ENCODE measurements around the gene CDKL1.

Gene CDKL1

GRCh38 chr14:50396631-50397389, at the start of gene CDKL1:
TSS of gene CDKL1 (minus strand) at chr14:50396881. CDS start at chr14:50395868, 1,013 bp downstream.
- DNase-seq (ENCODE audit: low spot score), result peak; percentile 83

GRCh38 chr14:50434528-50434927, 37.8 kb upstream of the CDKL1 start:
- no peak for DNase-seq (ENCODE audit: low spot score)

GRCh38 chr14:50432131-50432530, 35.5 kb upstream of the CDKL1 start:
- DNase-seq (ENCODE audit: low spot score), result no peak

GRCh38 chr14:50425816-50426215, 29.1 kb upstream of the CDKL1 start:
- DNase-seq (ENCODE audit: low spot score), result peak; percentile 8

GRCh38 chr14:50425105-50425504, 28.4 kb upstream of the CDKL1 start:
- no peak for DNase-seq (ENCODE audit: low spot score)

GRCh38 chr14:50423529-50423928, 26.8 kb upstream of the CDKL1 start:
- DNase-seq (ENCODE audit: low spot score), result no peak

GRCh38 chr14:50421499-50421898, 24.8 kb upstream of the CDKL1 start:
- no peak for DNase-seq (ENCODE audit: low spot score)

- DNase-seq (ENCODE audit: low spot score), result no peak
Measured at GRCh38 chr14:50417853-50418252, 21.2 kb upstream of the CDKL1 start.

GRCh38 chr14:50410921-50411320, 14.2 kb upstream of the CDKL1 start:
- no peak for DNase-seq (ENCODE audit: low spot score)

- no peak for DNase-seq (ENCODE audit: low spot score)
Measured at GRCh38 chr14:50410071-50410470, 13.4 kb upstream of the CDKL1 start.

- DNase-seq (ENCODE audit: low spot score), result no peak
Measured at GRCh38 chr14:50407111-50407812, 10.6 kb upstream of the CDKL1 start.

GRCh38 chr14:50403419-50403818, 6.7 kb upstream of the CDKL1 start:
- DNase-seq (ENCODE audit: low spot score), result no peak

- no peak for DNase-seq (ENCODE audit: low spot score)
Measured at GRCh38 chr14:50402965-50403364, 6.3 kb upstream of the CDKL1 start.

- DNase-seq (ENCODE audit: low spot score), result no peak
Measured at GRCh38 chr14:50400461-50400860, 3.8 kb upstream of the CDKL1 start.

GRCh38 chr14:50399251-50400032, 2.8 kb upstream of the CDKL1 start:
- no peak for DNase-seq (ENCODE audit: low spot score)

- DNase-seq (ENCODE audit: low spot score), result no peak
Measured at GRCh38 chr14:50398189-50398580, 1.5 kb upstream of the CDKL1 start.

- DNase-seq (ENCODE audit: low spot score), result no peak
Measured at GRCh38 chr14:50397390-50398188, 908 bp upstream of the CDKL1 start.

GRCh38 chr14:50395448-50395847, 1.2 kb downstream of the CDKL1 start:
- DNase-seq (ENCODE audit: low spot score), result no peak

GRCh38 chr14:50394713-50395112, 2.0 kb downstream of the CDKL1 start:
- no peak for DNase-seq (ENCODE audit: low spot score)

- no peak for DNase-seq (ENCODE audit: low spot score)
Measured at GRCh38 chr14:50389668-50390441, 6.8 kb downstream of the CDKL1 start.

- DNase-seq (ENCODE audit: low spot score), result peak; percentile 55
Measured at GRCh38 chr14:50388256-50388931, 8.3 kb downstream of the CDKL1 start.

All from iPS-NIHi11 (cell line).